HG03175 (cell line): ENCODE data around the gene CLASP2.
"Not testable (repeated sequence)": the region's sequence is repeated elsewhere in the genome, so short reads cannot be mapped to it uniquely, and the experiment has no call there.

Source experiments
- ATAC-seq: cut with Tn5 transposase; IDR thresholded peaks from one replicate; pipeline ENCODE4 v1.9.1; 2021; ENCODE audit warnings: mild to moderate bottlenecking, moderate library complexity; ENCODE audit not compliant: unreplicated experiment

The CLASP2 gene

DNA sequence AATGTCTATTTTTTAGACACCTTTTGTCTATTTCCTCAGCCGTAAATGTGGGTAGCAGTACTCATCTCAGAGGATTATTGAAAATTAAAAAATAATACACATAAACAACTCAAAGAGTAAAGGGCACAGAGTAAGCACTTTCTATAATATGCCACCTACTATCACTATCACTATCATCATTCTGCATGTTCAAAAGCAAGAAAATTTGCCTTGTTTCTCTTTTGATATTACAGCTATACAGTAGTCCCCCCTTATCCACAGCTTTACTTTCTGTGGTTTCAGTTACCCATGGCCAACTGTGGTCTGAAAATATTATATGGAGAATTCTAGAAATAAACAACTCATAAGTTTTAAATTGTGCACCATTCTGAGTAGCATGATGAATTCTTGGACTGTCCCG, 27.7 kb downstream of the CLASP2 start:
- ATAC-seq: no peak

GRCh38 chr3:33687406-33688010, 30.5 kb downstream of the CLASP2 start:
- no peak for ATAC-seq

DNA sequence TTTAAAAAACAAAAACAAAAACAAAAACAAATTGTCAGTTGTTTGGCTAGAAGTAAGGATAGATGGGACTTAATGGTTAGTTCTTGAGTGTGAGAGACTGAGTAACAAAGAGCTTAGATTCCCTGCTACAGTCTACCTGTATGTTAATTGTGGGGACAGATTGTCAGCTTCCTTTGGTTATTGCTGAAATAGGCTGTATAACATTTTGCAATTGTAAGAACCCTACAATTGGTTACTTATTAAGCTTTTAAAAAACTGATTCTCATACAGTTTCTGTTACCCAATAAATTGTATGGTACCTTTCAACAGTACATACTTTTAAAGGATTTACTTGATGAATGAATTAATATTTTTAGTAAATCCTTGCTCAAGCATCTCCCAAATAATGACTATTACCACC, 35.3 kb downstream of the CLASP2 start:
- ATAC-seq: no peak

DNA sequence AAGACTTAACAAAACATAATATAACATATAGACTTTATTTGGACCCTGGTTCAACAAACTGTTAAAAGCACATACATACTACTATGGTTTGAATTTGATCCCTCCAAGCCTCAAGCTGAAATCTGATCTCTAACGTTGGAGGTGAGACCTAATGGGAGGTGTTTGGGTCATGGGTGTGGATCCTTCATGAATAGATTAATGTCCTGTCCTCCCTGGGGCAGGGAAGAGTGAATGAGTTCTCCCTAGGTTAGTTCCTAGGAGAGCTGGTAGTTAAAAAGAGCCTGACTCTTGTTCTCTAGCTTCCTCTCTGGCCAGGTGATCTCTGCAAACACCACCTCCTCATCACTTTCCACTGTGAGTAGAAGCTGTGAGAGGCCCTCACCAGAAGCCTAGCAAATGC, 36.4 kb downstream of the CLASP2 start:
- no peak for ATAC-seq

DNA sequence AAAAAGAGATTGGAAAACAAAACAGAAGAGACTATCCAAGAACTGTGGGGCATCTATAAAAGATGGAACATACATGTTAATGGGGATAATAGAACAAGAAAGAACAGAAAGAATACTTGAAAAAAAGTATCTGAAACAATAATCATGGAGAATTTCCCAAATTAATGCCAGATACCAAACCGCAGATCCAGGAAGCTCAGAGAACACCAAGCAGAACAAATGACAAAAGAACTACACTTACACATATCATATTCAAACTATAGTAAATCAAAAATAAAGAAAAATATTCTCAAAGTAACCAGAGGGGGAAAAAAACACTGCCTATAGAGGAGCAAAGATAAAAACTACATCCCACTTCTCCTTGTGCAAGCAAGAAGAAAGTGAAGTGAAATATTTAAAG, 40.0 kb downstream of the CLASP2 start:
- no peak for ATAC-seq

- not testable (repeated sequence) for ATAC-seq
Measured at GRCh38 chr3:33673436-33673835, 44.6 kb downstream of the CLASP2 start.

GRCh38 chr3:33668618-33669017, 49.4 kb downstream of the CLASP2 start:
- ATAC-seq: no peak

GRCh38 chr3:33665294-33665693, 52.8 kb downstream of the CLASP2 start:
- ATAC-seq: no peak

DNA sequence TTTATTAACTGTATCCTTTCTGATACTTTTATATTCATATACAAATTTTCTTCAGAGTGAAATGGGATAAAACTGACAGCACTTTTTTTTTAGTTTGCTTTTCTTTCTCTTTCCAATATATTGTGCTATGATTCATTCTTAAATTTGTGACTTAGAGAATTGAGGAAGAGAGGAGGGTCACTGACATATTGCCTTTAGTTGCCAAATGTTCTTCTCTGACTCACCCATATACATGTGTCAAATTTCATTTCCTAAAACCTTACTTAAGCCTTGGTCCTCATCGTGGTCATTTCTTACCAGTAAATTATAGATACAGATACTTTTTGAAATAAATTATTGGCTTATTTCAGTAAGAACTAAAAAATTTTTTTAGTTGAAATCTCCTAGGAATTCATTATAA, 53.9 kb downstream of the CLASP2 start:
- no peak for ATAC-seq

- no peak for ATAC-seq
Measured at GRCh38 chr3:33663042-33663441, 55.0 kb downstream of the CLASP2 start.

GRCh38 chr3:33659856-33660434, 58.1 kb downstream of the CLASP2 start:
- ATAC-seq: no peak

DNA sequence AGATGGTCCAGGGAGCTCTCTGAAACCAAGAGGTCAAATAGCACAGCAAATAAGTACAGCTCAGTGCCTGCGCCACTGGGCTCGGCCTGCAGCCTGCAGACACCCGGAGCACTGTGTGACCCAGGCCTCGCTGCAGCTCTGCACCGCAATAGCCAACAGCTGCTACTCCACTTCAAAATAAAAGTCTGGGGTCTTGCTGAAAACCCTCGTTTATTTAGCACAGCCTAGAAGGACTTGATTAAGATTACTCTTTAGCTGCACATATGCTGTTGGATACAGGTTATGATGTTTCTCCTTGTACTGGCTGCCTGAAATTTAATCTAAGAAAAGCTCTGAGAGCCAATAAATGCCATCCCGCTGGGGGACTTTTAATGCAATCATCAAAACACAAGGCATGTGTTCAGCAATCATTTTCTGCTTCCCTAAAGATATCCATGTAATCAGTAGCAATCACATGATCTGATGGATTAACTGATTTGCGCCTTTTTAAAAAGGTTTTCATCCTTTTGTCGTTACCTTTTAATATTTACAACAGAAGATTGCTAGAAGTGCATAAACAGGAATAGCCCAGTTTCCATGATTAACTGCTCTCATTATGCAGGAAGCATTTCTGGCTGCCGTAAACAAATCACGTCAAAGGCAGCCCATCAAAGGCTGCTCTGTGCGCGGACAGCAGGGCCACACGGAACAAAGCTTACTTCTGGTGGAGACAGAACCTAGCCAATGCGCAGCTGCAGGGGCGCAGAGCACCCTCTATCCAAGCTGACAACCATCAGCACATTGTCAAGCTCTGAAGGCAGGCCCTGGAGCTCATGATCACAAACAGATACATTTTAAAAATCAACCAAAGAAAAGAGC, 58.8 kb downstream of the CLASP2 start:
- peak; percentile 91 for ATAC-seq

DNA sequence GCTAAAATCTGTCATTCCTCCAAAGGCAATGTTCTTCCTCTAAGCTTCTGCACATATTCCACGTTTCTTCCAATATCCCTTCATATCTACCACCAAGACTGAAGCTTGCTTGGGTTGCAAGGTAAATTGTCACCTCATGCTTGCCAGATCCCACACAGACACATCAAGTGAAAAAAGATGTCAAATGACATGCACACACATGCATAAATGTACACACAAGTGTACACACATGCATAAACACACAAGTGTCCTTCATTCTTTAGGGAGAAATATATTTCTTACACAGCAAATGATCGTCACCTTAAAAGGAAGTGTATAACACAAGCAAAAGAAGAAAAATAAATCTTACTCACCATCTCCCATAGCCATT, 59.4 kb downstream of the CLASP2 start:
- no peak for ATAC-seq

GRCh38 chr3:33658039-33658438, 60.0 kb downstream of the CLASP2 start:
- no peak for ATAC-seq

GRCh38 chr3:33652736-33653135, 65.3 kb downstream of the CLASP2 start:
- ATAC-seq: no peak

GRCh38 chr3:33651101-33651500, 67.0 kb downstream of the CLASP2 start:
- not testable (repeated sequence) for ATAC-seq

DNA sequence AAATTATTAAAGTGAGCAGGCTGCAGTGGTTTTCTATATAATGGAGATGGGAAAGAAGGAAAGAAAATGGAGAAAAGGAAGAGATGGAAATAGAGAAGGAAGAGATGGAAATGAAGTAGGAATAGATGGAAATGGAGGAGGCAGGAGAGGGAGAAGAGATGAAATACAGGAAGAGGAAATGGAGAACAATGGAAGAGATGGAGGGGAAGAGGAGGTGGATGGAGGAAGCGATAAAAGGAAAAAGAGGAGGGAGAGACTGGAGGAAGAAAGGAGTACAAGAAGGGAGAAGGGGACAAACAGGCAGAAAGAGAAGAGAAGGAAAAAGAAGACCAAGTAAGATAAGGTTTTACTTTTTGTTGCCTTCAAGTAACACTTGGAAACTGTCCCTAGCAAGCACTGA, 67.6 kb downstream of the CLASP2 start:
- ATAC-seq: no peak

GRCh38 chr3:33648793-33649192, 69.3 kb downstream of the CLASP2 start:
- no peak for ATAC-seq

DNA sequence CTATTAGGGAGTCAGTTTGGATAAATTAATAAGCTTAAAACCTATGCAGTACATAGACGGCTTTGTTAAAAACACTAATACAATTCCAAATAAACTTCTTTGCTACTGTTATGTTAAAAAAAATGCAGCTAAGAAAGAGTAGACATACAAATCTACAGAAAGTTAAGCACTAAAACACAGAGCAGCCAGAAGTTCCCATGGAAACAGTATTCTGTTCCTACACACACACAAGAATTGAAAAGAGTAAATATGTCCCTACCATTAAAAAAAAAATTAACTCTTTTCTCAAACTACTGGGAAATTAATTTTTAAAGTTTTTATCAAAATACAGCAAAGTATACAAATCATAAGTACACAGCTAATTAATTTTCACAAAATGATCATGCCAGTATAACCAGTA, 71.6 kb downstream of the CLASP2 start:
- ATAC-seq: no peak

DNA sequence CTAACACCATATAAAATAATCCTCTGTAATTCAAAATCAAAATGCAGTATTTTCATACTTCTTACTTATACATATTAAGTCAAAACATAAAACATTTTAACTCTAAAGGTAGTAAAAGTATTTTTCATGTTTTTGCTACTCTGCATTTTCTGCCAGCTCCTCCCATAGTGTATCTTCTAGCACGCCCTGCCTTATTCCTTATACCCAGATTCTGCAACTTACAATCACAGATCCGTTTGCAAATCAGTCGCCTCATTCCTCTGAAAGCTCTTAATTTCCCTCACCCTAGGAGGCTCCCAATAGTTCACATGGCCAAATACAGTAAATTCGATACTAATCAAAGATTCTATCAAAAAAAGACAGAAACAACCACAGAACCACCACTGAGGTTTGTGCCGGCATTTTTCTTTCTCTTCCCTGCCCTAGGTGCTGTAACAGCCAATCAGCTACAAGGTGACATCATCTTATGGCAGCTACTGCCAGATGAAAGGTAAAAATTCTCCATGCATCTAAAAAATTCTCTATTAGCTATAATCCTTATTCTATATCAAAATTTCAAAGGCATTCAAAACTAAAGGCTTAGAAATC, 72.9 kb downstream of the CLASP2 start:
- ATAC-seq: no peak

- ATAC-seq: no peak
Measured at GRCh38 chr3:33644582-33644981, 73.5 kb downstream of the CLASP2 start.

DNA sequence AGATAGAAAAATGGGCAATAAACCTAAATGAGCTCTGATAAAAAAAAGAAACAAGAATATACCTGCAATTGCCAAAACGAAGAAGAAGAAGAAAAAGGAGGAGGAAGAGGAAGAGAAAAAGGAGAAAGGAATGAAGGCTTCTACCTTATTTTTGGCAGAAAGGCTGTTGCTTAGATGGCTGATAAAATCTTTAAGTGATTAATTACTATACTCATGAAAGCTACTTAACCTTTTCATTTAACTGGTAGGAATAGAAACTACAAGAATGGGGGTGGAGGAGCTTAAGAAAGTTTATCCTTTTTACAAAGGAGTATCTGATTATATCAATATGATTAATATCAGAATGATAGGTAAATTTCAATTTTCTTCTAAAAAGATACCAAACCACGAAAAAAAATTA, 75.2 kb downstream of the CLASP2 start:
- no peak for ATAC-seq
